GM12878 (cell line): Measurements from ENCODE around the gene ADGRF4. TPM values are rescaled to one million over a fixed set of nuclear protein-coding genes. Genes with fewer than 3 reads are reported as not detected.
"Not testable (repeated sequence)": the region's sequence is repeated elsewhere in the genome, so short reads cannot be mapped to it uniquely, and the experiment has no call there.

ENCODE experiments used
- ATAC-seq: fragments of 200-7000 bp; cut with Tn5 transposase; 3 replicates; pipeline ENCODE4 v1.9.1; 2020; ENCODE audit warnings: mild to moderate bottlenecking, moderate library complexity
- BruUV-seq: library from RNA; stranded (reverse); fragments of 400-500 nt; replicated peaks from 2 replicates; lab custom pipeline; 2021; lab: Mats Ljungman, UMichigan
- CTCF ChIA-PET: fragments of 300-600 bp; sonication (Branson Sonifier 250); formaldehyde crosslinking; extraction: SDS; loops from one replicate; lab custom pipeline; 2021; ENCODE audit warnings: inconsistent platforms; lab: Yijun Ruan, JAX
- POLR2A ChIA-PET: fragments of 350-600 bp; formaldehyde crosslinking; extraction: SDS; loops from one replicate; lab custom pipeline; 2021; ENCODE audit warnings: inconsistent platforms; lab: Charles Lee
- RAD21 ChIA-PET: fragments of 300-600 bp; sonication (Branson Sonifier 250); formaldehyde crosslinking; loops from one replicate; lab custom pipeline; 2023; ENCODE audit warnings: antibody characterized with exemption; ENCODE audit not compliant: unreplicated experiment; lab: Charles Lee
- SMC1A ChIA-PET: fragments of 300-600 bp; sonication (Branson Sonifier 250); formaldehyde crosslinking; loops from one replicate; lab custom pipeline; 2023; ENCODE audit not compliant: unreplicated experiment, uncharacterized antibody; lab: Charles Lee
- DNase-seq: peaks from one replicate; pipeline ENCODE4 v3.0.0-alpha.2; 2011; ENCODE audit warnings: low read depth, low spot score
- FAIRE-seq: peaks from 3 replicates; lab custom pipeline; 2011; peaks lifted over from hg19 to GRCh38; lab: Jason Lieb, UNC
- H2AFZ ChIP-seq: 2 replicates; pipeline ENCODE4 v1.6.0; 2011; ENCODE audit warnings: low read depth, low read length, control low read depth; ENCODE audit not compliant: control insufficient read depth
- H3K27ac ChIP-seq: 2 replicates; pipeline ENCODE4 v1.5.1; 2011; ENCODE audit warnings: control low read depth; ENCODE audit not compliant: control insufficient read depth, insufficient read depth
- H3K27me3 ChIP-seq, 2 experiments: replicated peaks in 1 of 2; 2 replicates each; pipeline versions ENCODE4 v1.6.0 to v1.6.1; 2011; ENCODE audit warnings: low read length in 1 of 2; ENCODE audit not compliant: control insufficient read depth in 2 of 2, insufficient read depth in 2 of 2
- H3K36me3 ChIP-seq, 2 experiments: 2 replicates each; pipeline ENCODE4 v1.5.1; 2011; ENCODE audit warnings: low read length in 1 of 2; ENCODE audit not compliant: control insufficient read depth in 2 of 2, insufficient read depth in 2 of 2
- H3K4me1 ChIP-seq: 2 replicates; pipeline ENCODE4 v1.6.1; 2011; ENCODE audit warnings: mild to moderate bottlenecking, low read length, moderate library complexity, mixed read lengths; ENCODE audit not compliant: control insufficient read depth, insufficient read depth
- H3K4me2 ChIP-seq: 2 replicates; pipeline ENCODE4 v1.6.0; 2011; ENCODE audit warnings: control low read depth; ENCODE audit not compliant: control insufficient read depth, insufficient read depth
- H3K4me3 ChIP-seq: fragments of 200-600 bp; sonication (generic); 2 replicates; pipeline ENCODE4 v1.5.1; 2016
- H3K79me2 ChIP-seq: 2 replicates; pipeline ENCODE4 v1.6.0; 2011; ENCODE audit warnings: low read length; ENCODE audit not compliant: control insufficient read depth, insufficient read depth
- H3K9ac ChIP-seq: 2 replicates; pipeline ENCODE4 v1.8.0; 2011; ENCODE audit warnings: low read length, control low read depth, mixed read lengths; ENCODE audit not compliant: control insufficient read depth, insufficient read depth
- H3K9me3 ChIP-seq: replicated peaks from 3 replicates; pipeline ENCODE4 v1.5.1; 2011; ENCODE audit warnings: mild to moderate bottlenecking, low read length; ENCODE audit not compliant: control insufficient read depth, insufficient read depth
- H4K20me1 ChIP-seq: 2 replicates; pipeline ENCODE4 v1.6.0; 2011; ENCODE audit not compliant: control insufficient read depth, insufficient read depth
- CUX1 ChIP-seq: IDR thresholded peaks from 2 replicates; pipeline ENCODE4 v1.6.1; 2012; ENCODE audit warnings: improper control_type of control experiment, low read depth, low read length; ENCODE audit not compliant: insufficient replicate concordance
- KDM1A ChIP-seq: fragments of 200-600 bp; sonication (generic); IDR thresholded peaks from 2 replicates; pipeline ENCODE4 v1.6.1; 2016; ENCODE audit warnings: borderline replicate concordance
- POLR2A ChIP-seq: IDR thresholded peaks from 2 replicates; pipeline ENCODE4 v1.6.1; 2011; ENCODE audit warnings: low read depth, mild to moderate bottlenecking, low read length
- SMARCA5 ChIP-seq: fragments of 450-650 bp; IDR thresholded peaks from 2 replicates; pipeline ENCODE4 v1.6.1; 2017; ENCODE audit warnings: mild to moderate bottlenecking
- WGBS: methylation state at CpG from one replicate; pipeline ENCODE4 v1.1.6; 2016; ENCODE audit warnings: low lambda C conversion rate; ENCODE audit not compliant: insufficient replicate concordance, insufficient coverage; ENCODE audit errors: missing lambda C conversion rate; 5-methylcytosine and 5-hydroxymethylcytosine counted together
- in situ Hi-C: fragments of 300-500 bp; cut with MboI; formaldehyde crosslinking; loops from 9 replicates; pipeline ENCODE4 v1.14.3; 2018; ENCODE audit warnings: mixed read lengths
- intact Hi-C: fragments of 100-400 bp; cut with micrococcal nuclease; formaldehyde crosslinking; loops from one replicate; pipeline ENCODE4 v1.14.2; 2022; ENCODE audit not compliant: unreplicated experiment
- polyA plus RNA-seq, 11 experiments: library from polyadenylated mRNA; depleted of rRNA in 4 of 11; unstranded in 6 of 11; stranded (reverse) in 5 of 11; fragments of >200 nt; fragmentation: Nextera tagmentation in 4 of 11; fragmentation: Illumina TruSeq in 1 of 11; extraction: Ambion mirVana in 4 of 11; extraction: Trizol in 1 of 11; gene quantifications; 1 replicate in 1 of 11; 2 replicates in 10 of 11; pipeline versions ENCODE4 v1.2.1 to v1.2.3, GENCODE V29; 2011 to 2016; ENCODE audit warnings: inconsistent platforms in 2 of 11, missing spikeins in 2 of 11, low read depth in 1 of 11
- total RNA-seq, 4 experiments: library from RNA; depleted of rRNA in 3 of 4; stranded (reverse); fragments of >200 nt in 3 of 4; fragmentation: Illumina TruSeq in 1 of 4; extraction: Trizol in 1 of 4; gene quantifications; 2 replicates each; pipeline versions ENCODE4 v1.2.1 to v1.2.3, GENCODE V29; 2013 to 2021

The ADGRF4 gene
- total and polyA plus RNA-seq, 10 of the 15 experiments (the other 5 are each of a cell fraction or from before 2014, with no cell fraction given) = 0.04 to 0.12 (median 0.06) TPM; not detected in 5

GRCh38 chr6:47741807-47742206 is 43.4 kb downstream of the ADGRF4 start (continued):
- no peak for TF ChIP-seq CUX1

GRCh38 chr6:47743744-47744143 is 45.4 kb downstream of the ADGRF4 start:
- no peak for ATAC-seq
- intact Hi-C loops = no loop called here
- POLR2A ChIA-PET = no interaction called here

GRCh38 chr6:47745269-47745668 is 46.9 kb downstream of the ADGRF4 start:
- intact Hi-C loops, H3K4me2 ChIP-seq, H2AFZ ChIP-seq, H3K79me2 ChIP-seq, BruUV-seq, FAIRE-seq, POLR2A ChIA-PET, H4K20me1 ChIP-seq, H3K9ac ChIP-seq, H3K36me3 ChIP-seq, SMC1A ChIA-PET, DNase-seq, H3K27ac ChIP-seq, H3K9me3 ChIP-seq, CTCF ChIA-PET, ATAC-seq, in situ Hi-C loops, RAD21 ChIA-PET, H3K27me3 ChIP-seq, H3K4me1 ChIP-seq, H3K4me3 ChIP-seq: not testable (repeated sequence)
- WGBS = 34% methylated on average over 3 of the region's 3 CpGs

More at GRCh38 chr6:47743744-47744143, 45.4 kb downstream of the ADGRF4 start:
- Histone ChIP-seq H3K36me3 (no peaks in the 10 kb centered on the region), H3K4me2 (no peak overlapping the region), H3K79me2 (no peaks in the 10 kb centered on the region), H3K4me3 (no peak overlapping the region), H3K9me3 (no peaks in the 10 kb centered on the region), H3K9ac (no peak overlapping the region), H3K27me3 (no peaks in the 10 kb centered on the region), H3K4me1 (peaks cover 4% of the 10 kb centered on the region; the same call in 1 of the 2 replicates), H4K20me1 (no peaks in the 10 kb centered on the region), H2AFZ (no peak overlapping the region), H3K27ac (no peak overlapping the region)
- FAIRE-seq = no peak
- no peak for DNase-seq
- in situ Hi-C loops = no loop called here
- TF ChIP-seq SMARCA5 (no peak), POLR2A (no peak), KDM1A (no peak)
- no TSS peak for BruUV-seq
- ChIA-PET RAD21 (interaction anchor here (0.6 kb wide), 1 partner anchor 12 kb away, joined by 4 read pairs; no protein-coding TSS in a partner anchor), CTCF (no interaction called here), SMC1A (no interaction called here)
